HG03045 (cell line): ENCODE data around the gene CA5B.
"Not testable (repeated sequence)": the region's sequence is repeated elsewhere in the genome, so short reads cannot be mapped to it uniquely, and the experiment has no call there.

ENCODE experiments used
- ATAC-seq: cut with Tn5 transposase; IDR thresholded peaks from one replicate; pipeline ENCODE4 v1.9.1; 2021; ENCODE audit warnings: mild to moderate bottlenecking, moderate library complexity; ENCODE audit not compliant: unreplicated experiment

CA5B gene

DNA sequence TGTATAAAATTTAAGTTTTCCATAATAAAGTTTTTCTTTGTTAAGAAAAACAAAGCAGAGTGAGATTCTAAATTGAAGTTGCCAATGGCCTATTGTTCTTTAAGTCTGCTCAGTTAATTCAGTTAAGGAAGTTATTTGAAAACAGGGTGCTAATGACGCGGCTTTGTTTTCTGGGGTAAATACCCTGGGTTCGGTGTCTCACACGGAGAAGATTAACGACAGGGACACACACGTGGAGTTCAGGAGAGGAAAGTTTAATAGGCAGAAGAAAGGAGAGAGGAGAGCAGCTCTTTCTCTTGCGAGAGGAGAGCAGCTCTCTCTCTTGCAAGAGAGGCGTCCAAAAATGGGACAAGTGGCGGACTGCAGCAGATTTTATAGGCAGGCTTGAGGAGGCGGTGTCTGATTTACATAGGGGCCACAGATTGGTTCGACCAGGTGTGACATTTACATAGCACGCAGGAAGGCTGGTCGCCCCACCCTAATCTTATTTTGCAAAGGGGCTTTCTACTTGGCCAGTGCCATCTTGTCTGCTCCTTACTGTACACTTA lies 9.6 kb downstream of the CA5B start:
- no peak for ATAC-seq

DNA sequence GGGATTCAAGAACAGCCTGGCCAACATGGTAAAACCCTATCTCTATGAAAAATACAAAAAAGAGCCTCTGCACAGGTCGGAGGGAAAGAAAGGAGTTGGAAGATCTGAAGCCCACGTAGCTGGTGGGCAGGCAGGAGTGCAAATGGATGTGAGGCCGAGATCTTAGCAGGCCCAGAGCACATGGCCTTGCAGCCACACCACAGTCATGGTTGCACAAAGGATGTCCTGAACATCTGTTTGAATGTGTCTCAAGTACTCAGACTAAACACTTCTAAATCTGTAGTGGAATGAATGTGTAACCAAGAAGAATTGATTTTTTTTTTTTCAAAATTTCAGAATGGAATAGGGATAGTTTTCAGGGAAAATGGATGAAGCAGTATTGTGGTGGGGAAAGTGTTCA lies 10.8 kb downstream of the CA5B start:
- no peak for ATAC-seq

DNA sequence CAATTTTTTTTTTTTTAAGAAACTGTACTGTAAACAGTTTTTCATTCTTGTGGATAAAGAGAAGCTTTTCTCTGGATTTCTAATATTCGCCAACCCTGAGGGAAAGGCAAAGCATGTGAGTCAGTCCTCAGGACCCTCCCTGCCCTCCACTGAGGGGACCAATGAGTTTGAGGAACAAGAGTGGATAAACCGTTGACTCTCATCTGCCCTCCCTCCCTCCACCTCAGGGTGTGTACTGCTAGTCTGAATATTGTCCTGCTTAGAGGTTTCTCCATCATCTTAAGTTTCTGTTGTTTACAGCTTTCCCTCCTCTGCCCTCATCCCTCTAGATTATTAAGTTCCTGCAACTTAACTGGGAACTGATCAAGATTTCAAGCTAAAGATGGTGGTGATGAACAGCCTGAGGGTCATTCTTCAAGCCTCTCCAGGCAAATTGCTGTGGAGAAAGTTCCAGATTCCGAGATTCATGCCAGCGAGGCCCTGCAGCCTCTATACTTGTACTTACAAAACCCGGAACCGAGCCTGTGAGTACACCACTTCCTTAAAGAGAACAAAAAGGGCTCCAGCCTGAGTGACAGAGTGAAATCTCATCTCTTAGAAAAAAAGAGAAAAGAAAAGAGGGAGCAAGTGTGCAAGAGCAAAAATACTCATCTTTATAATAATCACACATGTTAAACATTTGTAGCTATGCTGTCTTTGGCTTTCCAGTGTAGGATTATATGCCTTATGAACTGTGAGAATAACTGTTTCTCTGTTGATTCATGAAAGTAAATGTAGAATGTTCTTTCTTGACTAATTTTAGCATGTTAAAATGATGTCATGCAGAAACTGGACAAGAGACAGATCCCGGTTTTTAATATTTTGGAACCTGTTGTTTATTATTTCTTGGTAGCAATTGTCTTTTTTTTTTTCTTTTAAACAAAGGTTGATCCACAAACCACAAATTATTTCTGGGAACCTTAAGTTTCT lies 11.9 kb downstream of the CA5B start:
- peak; percentile 71 for ATAC-seq

DNA sequence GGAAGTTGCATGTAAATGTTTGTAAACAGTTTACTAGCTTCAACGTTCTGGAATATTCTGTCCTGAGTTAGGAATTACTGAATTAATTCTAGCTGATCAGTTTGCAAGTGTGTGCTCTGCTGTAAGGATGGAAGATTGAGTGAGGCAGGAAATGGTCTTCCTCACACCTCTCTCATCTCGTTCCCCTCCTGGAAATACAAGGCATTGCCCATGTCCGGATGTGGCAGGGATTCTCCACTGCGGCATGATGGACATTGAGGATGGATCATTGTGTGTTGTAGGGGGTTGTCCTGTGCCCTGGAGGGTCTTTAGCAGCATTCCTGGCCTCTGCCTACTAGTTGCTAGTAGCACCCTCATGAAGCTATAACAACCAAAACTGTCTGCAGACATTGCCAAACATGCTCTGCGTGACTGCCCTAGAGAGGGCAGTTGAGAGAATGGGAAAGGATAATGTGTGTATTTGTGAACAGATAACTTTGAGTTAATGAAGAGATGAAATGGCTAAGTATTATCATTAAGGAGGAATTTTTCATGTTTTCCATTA lies 12.6 kb downstream of the CA5B start:
- no peak for ATAC-seq

DNA sequence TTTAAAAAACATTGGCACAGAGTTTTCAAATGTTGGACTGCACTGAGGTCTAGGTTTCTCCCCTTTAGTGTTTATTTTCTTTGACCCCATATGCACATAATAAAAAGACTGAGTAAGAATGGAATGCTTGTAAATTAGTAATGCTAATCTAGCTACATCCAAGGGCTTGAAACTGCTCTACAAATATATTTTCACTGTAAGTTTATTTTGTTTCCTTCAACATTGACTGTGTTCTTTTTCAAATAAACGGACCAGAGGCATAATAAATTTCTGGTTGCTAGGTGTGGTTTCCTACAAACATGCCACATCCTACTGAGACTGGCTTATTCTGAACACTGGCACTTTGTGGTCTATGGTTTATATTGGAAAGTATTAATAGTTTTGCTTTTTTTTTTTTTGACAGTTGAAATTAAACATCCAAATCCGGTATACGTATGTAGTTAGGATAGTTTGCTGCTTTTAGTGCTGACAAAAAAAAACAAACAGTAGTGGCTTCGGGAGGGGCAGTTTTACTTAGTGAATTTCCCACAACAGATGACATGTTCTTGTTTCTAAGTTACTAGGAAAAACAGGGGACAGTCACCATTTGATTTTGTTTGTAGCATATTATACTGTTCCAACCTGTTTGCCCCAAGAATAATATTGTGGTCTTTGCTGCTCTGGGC lies 13.2 kb downstream of the CA5B start:
- ATAC-seq: no peak

- no peak for ATAC-seq
These were observed 17.0 kb downstream of the CA5B start for GRCh38 chrX:15755091-15755490.

DNA sequence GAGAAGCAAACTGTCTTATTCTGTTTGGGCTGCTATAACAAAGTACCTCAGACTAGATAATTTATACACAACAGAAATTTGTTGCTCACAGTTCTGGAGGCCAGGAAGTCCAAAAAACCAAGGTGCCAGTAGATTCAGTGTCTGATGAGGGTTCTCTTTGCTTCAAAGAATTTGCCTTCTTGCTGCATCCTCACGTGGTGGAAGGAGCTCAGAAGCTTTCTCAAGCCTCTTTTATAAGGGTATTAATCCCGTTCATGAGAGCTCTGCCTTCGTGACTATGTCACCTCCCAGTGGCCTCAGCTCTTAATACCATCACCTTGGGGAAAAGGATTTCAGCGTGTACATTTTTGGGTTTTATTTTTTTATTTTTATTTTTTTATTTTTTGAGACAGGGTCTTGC lies 20.1 kb downstream of the CA5B start:
- no peak for ATAC-seq

- ATAC-seq: not testable (repeated sequence)
These were observed 21.8 kb downstream of the CA5B start for GRCh38 chrX:15759886-15760285.

DNA sequence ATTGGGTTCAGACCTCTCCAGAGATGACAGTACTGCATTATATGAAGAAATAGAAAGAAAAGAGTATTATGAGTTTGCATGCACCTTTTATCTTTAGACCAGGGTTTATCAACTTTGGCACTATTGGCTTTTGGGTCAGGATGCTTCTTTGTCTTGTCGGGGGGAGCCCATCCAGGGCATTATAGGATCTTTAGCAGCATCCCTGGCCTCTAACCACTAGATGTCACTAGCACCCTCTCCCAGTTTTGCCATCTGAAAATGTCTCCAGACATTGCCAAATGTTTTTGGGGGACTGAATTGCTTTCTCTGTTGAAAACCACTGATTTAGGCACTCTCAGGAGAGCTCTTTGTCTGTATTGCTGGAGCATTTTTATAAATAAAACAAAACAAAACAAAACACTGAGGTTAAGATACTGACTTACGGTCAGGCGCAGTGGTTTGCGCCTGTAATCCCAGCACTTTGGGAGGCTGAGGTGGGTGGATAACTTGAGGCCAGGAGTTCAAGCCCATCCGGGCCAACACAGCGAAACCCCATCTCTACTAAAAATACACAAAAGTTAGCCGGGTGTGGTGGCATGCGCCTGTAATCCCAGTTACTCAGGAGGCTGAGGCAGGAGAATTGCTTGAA lies 23.6 kb downstream of the CA5B start:
- ATAC-seq: no peak

DNA sequence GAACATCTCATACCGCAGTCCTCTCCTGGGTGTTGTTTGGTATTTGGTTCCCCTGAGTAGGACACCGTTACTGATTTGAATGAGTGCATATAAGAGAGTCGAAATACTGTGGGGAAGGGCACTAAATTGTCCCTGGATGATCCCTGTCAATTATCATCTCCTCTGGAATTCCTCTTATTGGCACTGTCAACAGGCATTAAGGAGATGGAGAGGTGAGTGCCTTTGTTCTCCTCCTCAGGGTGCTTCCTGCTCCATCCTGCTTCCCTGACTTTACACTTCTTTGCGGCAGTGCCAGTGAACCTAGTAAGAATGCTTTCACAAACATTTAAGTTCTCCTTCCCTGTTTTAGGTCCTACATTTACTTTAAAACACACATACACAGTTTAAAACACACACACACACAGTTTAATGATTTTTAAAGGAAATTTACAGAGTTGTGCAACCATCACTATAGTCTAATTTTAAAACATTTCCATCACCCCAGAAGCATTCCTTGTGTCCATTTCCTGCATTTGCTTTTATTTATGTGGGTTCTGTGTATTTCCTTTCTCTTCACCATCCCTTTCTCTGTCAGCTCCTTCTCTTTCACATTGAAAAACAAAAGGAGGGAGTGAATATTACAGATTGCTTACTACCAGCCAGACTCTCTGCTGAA lies 31.4 kb downstream of the CA5B start:
- no peak for ATAC-seq

GRCh38 chrX:15781961-15782699 lies 44.1 kb downstream of the CA5B start:
- peak; percentile 87 for ATAC-seq

- ATAC-seq: no peak
These were observed 47.2 kb downstream of the CA5B start for GRCh38 chrX:15785176-15785750.

DNA sequence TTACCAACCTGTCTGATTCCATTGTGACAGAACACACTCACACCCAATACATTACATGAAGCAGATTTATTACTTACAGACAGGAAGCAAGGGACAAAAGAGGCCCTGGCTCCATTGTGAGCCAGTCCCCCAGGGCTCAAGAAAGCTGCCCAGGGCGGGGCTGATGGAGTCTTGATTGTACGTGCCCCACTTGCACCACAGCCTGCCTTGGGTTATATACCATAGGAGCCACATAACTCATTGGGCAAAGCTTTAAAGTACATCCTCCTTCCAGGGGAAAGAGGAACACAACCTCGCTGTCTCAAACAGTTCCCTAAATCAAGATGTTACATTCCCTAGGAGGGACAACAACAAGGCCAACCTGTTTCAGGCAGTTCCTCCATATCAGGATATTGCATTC lies 48.8 kb downstream of the CA5B start:
- ATAC-seq: no peak

DNA sequence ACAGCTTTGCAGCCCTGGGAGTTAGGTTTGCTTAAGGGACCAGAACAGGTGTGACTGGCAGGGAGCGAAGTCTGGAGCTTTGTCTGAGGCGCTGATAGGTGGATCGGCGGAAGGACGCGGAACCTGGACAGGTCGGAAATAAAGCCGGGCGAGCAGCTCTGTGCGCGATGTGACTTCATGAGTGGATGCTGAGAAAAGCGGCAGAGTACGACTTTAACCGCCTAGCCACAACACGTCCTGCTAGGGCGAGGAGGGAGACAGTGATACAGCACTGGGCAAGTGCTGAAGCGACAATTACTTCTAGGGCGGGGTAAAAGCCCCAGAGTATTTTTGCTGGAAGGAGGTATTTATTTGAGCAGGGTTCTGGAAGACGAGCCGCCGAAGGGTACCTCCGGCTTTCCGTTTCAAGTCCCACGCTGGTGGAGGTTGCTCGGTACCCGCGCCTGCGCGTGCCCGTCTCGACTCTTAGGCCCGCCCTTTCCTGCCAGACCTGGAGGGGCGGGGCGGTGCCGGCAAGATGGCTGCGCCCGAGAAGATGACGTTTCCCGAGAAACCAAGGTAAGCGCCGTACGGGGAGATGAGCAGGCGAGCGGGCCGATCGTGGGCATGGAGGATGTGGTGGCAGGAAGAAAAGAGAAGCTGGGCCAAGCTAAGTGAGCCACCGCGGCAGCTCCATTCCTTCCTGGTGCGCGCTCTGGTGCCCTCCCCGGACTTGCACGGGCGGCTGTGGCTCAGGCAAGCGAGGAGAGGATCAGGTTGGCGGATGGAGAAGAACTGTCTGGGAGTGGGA lies 52.1 kb downstream of the CA5B start, which contains the start of gene ZRSR2:
Gene ZRSR2 (plus strand): TSS at position 506 of the 790 bp plus-strand sequence. CDS start 12 bp downstream, at position 518.
- peak; percentile 94 for ATAC-seq

DNA sequence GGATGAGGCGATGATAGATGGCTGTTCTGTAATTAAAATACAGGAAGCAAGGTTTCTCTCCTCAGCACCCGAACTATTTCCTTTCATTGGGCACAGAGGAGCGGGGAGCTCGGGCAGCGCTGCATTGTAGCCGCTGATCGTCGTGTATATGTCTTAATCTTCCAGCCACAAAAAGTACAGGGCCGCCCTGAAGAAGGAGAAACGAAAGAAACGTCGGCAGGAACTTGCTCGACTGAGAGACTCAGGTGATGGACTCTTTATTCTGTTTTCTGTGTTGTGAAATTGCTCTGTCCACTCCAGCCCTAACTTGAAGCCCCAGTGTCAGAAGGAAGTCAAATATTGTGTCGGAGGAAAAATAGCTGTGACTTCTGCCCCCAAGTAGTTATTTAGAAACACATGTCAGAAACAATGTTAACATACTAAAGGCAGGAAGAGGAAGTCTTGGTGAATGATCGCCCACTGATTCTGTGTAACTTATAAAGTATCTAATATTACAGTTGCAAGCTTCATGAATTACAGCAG lies 52.8 kb downstream of the CA5B start:
- peak; percentile 36 for ATAC-seq

GRCh38 chrX:15797707-15798106 lies 59.6 kb downstream of the CA5B start:
- no peak for ATAC-seq

- ATAC-seq: no peak
These were observed 66.5 kb downstream of the CA5B start for GRCh38 chrX:15804563-15804962.

- ATAC-seq: no peak
These were observed 70.2 kb downstream of the CA5B start for GRCh38 chrX:15808254-15808653.
